Activated CD8-positive, alpha-beta memory T cell treated with anti-CD3 and anti-CD28 coated beads for 36 hours (primary cell): ENCODE data around the gene ABL1. TPM values are rescaled to one million over a fixed set of nuclear protein-coding genes. Genes with fewer than 3 reads are reported as not detected.

Experiments used
- CTCF ChIA-PET: fragments of 350-600 bp; sonication (Branson Sonifier 250); formaldehyde crosslinking; loops from one replicate; lab custom pipeline; 2021; ENCODE audit warnings: antibody characterized with exemption; lab: Charles Lee
- POLR2A ChIA-PET: fragments of 350-600 bp; sonication (Branson Sonifier 250); formaldehyde crosslinking; loops from one replicate; lab custom pipeline; 2021; ENCODE audit warnings: antibody characterized with exemption; lab: Charles Lee
- total RNA-seq, 2 experiments: library from RNA; stranded (reverse); gene quantifications; one replicate each; pipeline ENCODE4 v1.2.3, GENCODE V29; 2021

Gene ABL1
- total RNA-seq, 2 experiments from 2014 or later, result 41.7 to 41.8 TPM

- ChIA-PET POLR2A (no interaction called here), CTCF (no interaction called here)
These were observed 85.2 kb downstream of the ABL1 start for GRCh38 chr9:130920233-130920632.

- ChIA-PET CTCF (no interaction called here), POLR2A (no interaction called here)
These were observed 85.8 kb downstream of the ABL1 start for GRCh38 chr9:130920762-130921299.

GRCh38 chr9:130921300-130921988 lies 86.4 kb downstream of the ABL1 start:
- POLR2A ChIA-PET, result no interaction called here
- CTCF ChIA-PET, result no interaction called here

GRCh38 chr9:130921989-130922892 lies 87.2 kb downstream of the ABL1 start:
- CTCF ChIA-PET, result no interaction called here
- POLR2A ChIA-PET, result no interaction called here

GRCh38 chr9:130922893-130923610 lies 88.0 kb downstream of the ABL1 start:
- CTCF ChIA-PET, result no interaction called here
- POLR2A ChIA-PET, result no interaction called here

- ChIA-PET POLR2A (no interaction called here), CTCF (no interaction called here)
These were observed 88.8 kb downstream of the ABL1 start for GRCh38 chr9:130923611-130924447.

- CTCF ChIA-PET, result no interaction called here
- POLR2A ChIA-PET, result no interaction called here
These were observed 89.4 kb downstream of the ABL1 start for GRCh38 chr9:130924448-130924788.

GRCh38 chr9:130925050-130925678 lies 90.1 kb downstream of the ABL1 start:
- ChIA-PET CTCF (no interaction called here), POLR2A (no interaction called here)

- POLR2A ChIA-PET, result no interaction called here
- CTCF ChIA-PET, result no interaction called here
These were observed 92.3 kb downstream of the ABL1 start for GRCh38 chr9:130927338-130927737.

- ChIA-PET CTCF (no interaction called here), POLR2A (no interaction called here)
These were observed 93.2 kb downstream of the ABL1 start for GRCh38 chr9:130927995-130928900.

GRCh38 chr9:130929571-130930038 lies 94.6 kb downstream of the ABL1 start:
- POLR2A ChIA-PET, result no interaction called here

GRCh38 chr9:130930132-130930803 lies 95.2 kb downstream of the ABL1 start:
- POLR2A ChIA-PET, result no interaction called here
- CTCF ChIA-PET, result no interaction called here

More at GRCh38 chr9:130929571-130930038, 94.6 kb downstream of the ABL1 start:
- CTCF ChIA-PET, result no interaction called here

- POLR2A ChIA-PET, result no interaction called here
- CTCF ChIA-PET, result no interaction called here
These were observed 95.8 kb downstream of the ABL1 start for GRCh38 chr9:130930804-130931349.

GRCh38 chr9:130931508-130932254 lies 96.6 kb downstream of the ABL1 start:
- ChIA-PET POLR2A (no interaction called here), CTCF (no interaction called here)

GRCh38 chr9:130932255-130933079 lies 97.4 kb downstream of the ABL1 start:
- ChIA-PET CTCF (no interaction called here), POLR2A (no interaction called here)
